ENCODE measurements around the gene CNIH2.

Gene CNIH2

GRCh38 chr11:66332371-66333219 lies 54.6 kb downstream of the CNIH2 start:
- Mint-ChIP-seq H3K27ac (no peak overlapping the region), H3K4me1 (peaks cover 38% of the 10 kb centered on the region), H3K4me3 (no peak overlapping the region), H3K36me3 (peaks cover 8% of the 10 kb centered on the region), H3K27me3 (peaks cover 14% of the 10 kb centered on the region), H3K9me3 (no peaks in the 10 kb centered on the region)
- no peak for DNase-seq
- CTCF ChIA-PET, result interaction anchor here (1.0 to 4.4 kb wide), 2 partner anchors 21 to 56 kb away, joined by 3 to 41 read pairs; no protein-coding TSS in a partner anchor

GRCh38 chr11:66333220-66333877 lies 55.4 kb downstream of the CNIH2 start:
- no peak overlapping the region for H3K4me3 Mint-ChIP-seq
- H3K9me3 Mint-ChIP-seq, result no peaks in the 10 kb centered on the region
- CTCF ChIA-PET, result interaction anchor here (4.4 kb wide), 1 partner anchor 22 kb away, joined by 41 read pairs; no protein-coding TSS in a partner anchor
- no peak for DNase-seq
- H3K4me1 Mint-ChIP-seq, result peaks cover 30% of the 10 kb centered on the region
- peaks cover 10% of the 10 kb centered on the region for H3K36me3 Mint-ChIP-seq
- H3K27ac Mint-ChIP-seq, result no peak overlapping the region
- peaks cover 14% of the 10 kb centered on the region for H3K27me3 Mint-ChIP-seq

Data from activated naive CD4-positive, alpha-beta T cell treated with anti-CD3 and anti-CD28 coated beads, Interleukin-2, amount 10 ng/mL, durations not matched to agents 7 days and 5 days (primary cell).